OCI-LY3 (cell line): Measurements from ENCODE around the gene KCNJ9.
A peak's percentile ranks its signal among the peaks of the same experiment; 100 is the strongest.

Source experiments
- H2AFZ ChIP-seq: fragments of 200-600, 300-600 bp; shearing (Covaris generic); 2 replicates; pipeline ENCODE4 v1.6.0; 2014; ENCODE audit warnings: antibody characterized with exemption, low read depth, low read length
- H3K27ac ChIP-seq: fragments of 200-600, 300-600 bp; sonication (generic); 2 replicates; pipeline ENCODE4 v1.5.1; 2014; ENCODE audit warnings: mild to moderate bottlenecking, low read length, moderate library complexity, mixed read lengths
- H3K27me3 ChIP-seq: fragments of 200-600, 300-600 bp; sonication (generic); 2 replicates; pipeline ENCODE4 v1.6.1; 2014; ENCODE audit warnings: low read depth, low read length, mixed read lengths
- H3K36me3 ChIP-seq: fragments of 200-600, 300-600 bp; sonication (generic); replicated peaks from 2 replicates; pipeline ENCODE3; 2014; ENCODE audit warnings: low read depth, low read length, mixed read lengths
- H3K4me1 ChIP-seq: fragments of 300-600, 200-600 bp; sonication (generic); 2 replicates; pipeline ENCODE4 v1.6.1; 2014; ENCODE audit warnings: low read length, mixed read lengths
- H3K4me2 ChIP-seq: fragments of 200-600, 300-600 bp; sonication (generic); 2 replicates; pipeline ENCODE4 v1.6.1; 2014; ENCODE audit warnings: low read length, mixed read lengths
- H3K4me3 ChIP-seq: fragments of 300-600, 200-600 bp; sonication (generic); 2 replicates; pipeline ENCODE4 v1.5.1; 2014; ENCODE audit warnings: antibody characterized with exemption, mild to moderate bottlenecking, low read length, moderate library complexity
- H3K79me2 ChIP-seq: fragments of 300-600, 200-600 bp; shearing (Covaris generic); 2 replicates; pipeline ENCODE4 v1.6.1; 2014; ENCODE audit warnings: mild to moderate bottlenecking, low read length, mixed read lengths
- H3K9ac ChIP-seq: fragments of 300-600, 200-600 bp; shearing (Covaris generic); 2 replicates; pipeline ENCODE4 v1.6.0; 2014; ENCODE audit warnings: mild to moderate bottlenecking, low read length, moderate library complexity
- H3K9me3 ChIP-seq: fragments of 200-600, 300-600 bp; shearing (Covaris generic); 2 replicates; pipeline ENCODE4 v1.6.1; 2014; ENCODE audit warnings: low read length, mixed read lengths; ENCODE audit not compliant: insufficient read depth
- H4K20me1 ChIP-seq: fragments of 200-600, 300-600 bp; sonication (generic); 2 replicates; pipeline ENCODE4 v1.6.1; 2016; ENCODE audit warnings: low read length, mixed read lengths; ENCODE audit not compliant: insufficient read depth
- EZH2phosphoT487 ChIP-seq: fragments of 200-600 bp; shearing (Covaris generic); IDR thresholded peaks from 2 replicates; pipeline ENCODE4 v1.6.1; 2018; ENCODE audit warnings: antibody characterized with exemption, mixed run types, low read depth
- TF ChIP-seq, protein P1 (sequence below): fragments of 200-600, 300-600 bp; sonication (generic); IDR thresholded peaks from 2 replicates; pipeline ENCODE4 v1.5.1; 2014; ENCODE audit warnings: antibody characterized with exemption, low read length, low read depth

Gene KCNJ9

DNA sequence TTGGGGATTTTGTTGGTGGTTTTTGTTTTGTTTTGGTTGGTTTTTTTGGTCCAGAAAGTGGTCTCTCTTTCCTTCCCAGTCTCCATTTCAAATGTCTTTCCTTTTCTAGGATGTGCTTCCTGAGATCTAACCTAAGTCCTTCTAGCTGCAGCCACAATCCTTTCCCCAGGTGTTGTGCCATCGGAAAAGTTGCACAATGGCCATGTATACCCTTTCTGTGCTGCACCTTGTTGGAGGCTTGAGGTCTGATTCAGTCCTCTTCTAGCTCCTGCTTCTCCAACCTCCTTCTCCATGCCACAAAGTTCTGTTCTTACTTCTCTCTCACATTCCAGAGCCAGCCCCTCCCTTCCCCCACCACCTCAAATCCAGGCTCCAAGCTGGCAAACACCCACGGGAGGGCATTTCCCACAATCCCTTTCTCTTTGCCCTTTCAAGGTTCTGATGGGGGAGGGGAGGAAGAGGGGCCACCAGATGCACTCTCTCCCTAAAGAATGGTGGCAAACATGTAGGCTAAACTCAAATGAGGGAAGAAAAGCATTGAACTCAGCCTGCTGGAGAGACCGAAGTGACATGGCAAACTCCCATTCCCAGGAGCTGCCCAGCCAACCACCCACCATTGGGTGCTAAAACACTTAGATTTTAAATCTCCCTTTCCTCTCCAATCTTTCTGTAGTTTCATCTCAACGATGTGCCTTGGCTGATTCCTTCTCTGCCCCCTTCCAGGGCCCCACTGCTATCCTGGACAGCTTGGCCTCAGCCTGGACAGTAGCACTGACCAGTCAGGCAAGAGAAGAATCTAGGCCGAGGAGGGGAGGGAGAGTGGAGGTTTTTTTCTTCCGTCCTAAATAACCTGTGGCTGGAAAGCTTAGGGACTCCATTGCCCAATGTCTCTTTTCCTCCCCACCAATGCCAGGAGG, 14.3 kb upstream of the KCNJ9 start:
- Histone ChIP-seq H3K4me3 (no peak overlapping the region), H2AFZ (no peak overlapping the region), H3K36me3 (no peaks in the 10 kb centered on the region), H4K20me1 (no peaks in the 10 kb centered on the region), H3K27ac (no peak overlapping the region), H3K4me2 (no peak overlapping the region), H3K9ac (no peak overlapping the region), H3K27me3 (peaks cover 49% of the 10 kb centered on the region), H3K9me3 (no peaks in the 10 kb centered on the region), H3K79me2 (no peaks in the 10 kb centered on the region), H3K4me1 (peaks cover 8% of the 10 kb centered on the region)
- TF ChIP-seq, protein P1, sequence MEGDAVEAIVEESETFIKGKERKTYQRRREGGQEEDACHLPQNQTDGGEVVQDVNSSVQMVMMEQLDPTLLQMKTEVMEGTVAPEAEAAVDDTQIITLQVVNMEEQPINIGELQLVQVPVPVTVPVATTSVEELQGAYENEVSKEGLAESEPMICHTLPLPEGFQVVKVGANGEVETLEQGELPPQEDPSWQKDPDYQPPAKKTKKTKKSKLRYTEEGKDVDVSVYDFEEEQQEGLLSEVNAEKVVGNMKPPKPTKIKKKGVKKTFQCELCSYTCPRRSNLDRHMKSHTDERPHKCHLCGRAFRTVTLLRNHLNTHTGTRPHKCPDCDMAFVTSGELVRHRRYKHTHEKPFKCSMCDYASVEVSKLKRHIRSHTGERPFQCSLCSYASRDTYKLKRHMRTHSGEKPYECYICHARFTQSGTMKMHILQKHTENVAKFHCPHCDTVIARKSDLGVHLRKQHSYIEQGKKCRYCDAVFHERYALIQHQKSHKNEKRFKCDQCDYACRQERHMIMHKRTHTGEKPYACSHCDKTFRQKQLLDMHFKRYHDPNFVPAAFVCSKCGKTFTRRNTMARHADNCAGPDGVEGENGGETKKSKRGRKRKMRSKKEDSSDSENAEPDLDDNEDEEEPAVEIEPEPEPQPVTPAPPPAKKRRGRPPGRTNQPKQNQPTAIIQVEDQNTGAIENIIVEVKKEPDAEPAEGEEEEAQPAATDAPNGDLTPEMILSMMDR, result no peak
- TF ChIP-seq EZH2phosphoT487, result no peak

DNA sequence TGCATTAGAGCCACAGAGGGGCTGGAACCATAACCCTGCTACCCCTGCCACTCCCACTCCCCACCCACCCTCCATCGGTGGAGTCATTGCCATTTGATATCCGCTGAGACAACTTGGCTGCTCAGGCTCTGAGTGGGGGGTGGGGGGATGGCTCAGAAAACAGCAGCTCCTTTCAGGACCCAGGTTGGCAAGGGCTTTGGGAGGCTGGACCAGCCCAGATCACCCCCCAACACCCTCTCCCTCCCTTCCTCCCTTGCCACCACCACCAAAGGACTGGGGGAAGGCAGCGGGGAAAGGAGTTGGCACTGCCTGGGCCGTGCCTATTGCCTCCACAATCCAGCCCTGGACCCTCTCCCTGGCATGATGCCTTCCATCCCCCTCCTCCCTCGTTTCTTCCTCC, 13.1 kb upstream of the KCNJ9 start:
- TF ChIP-seq EZH2phosphoT487, result no peak
- TF ChIP-seq, protein P1, result no peak

DNA sequence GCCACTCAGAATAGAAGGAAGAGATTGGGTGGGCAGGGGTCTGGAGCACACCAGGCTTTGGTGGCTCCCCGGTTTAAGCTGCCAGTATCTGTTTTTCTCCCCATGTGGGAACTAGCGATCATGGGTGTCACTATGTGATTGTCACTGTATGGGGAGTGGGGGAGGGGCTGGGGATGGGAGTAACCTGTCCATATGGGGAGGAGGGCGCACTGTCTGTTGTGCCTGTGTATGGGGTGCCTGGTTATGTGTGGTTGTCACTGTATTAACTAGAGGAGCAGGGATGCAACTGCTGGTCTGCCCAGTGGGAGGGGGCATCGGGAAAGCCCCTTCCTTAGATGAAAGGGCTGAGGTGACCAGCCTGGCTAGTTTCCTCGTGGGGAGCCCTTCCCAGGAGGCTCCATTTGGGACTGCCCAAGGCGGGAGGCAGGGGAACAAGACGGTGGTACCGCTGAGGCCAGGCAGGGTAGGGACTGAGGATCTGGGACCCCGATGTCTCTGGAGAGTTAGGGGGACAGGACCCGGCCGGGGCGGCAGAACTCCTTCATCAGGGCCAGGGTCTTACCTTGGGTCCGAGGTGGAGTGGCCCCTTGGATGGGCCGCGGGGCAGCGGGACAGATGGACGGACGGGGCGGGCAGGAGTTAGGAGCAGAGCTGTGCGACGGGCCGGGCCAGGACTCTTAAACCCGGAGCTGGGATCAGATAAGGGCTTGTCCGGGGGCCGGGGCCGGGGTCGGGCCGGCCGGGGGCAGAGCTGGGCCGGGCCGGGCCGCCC, 11.7 kb upstream of the KCNJ9 start, which contains the start of gene KCNJ10:
KCNJ10 (minus strand) TSS at position 701 of the 772 bp plus-strand sequence. CDS start 27,628 bp downstream, outside the sequence.
- Histone ChIP-seq H3K27ac (no peak within 1 kb of the TSS), H3K9ac (peak within 1 kb of the TSS; percentile 24; the same call in 1 of the 2 replicates), H3K27me3 (peaks cover 43% of the 10 kb centered on the region), H3K4me2 (peak within 1 kb of the TSS; percentile 92), H3K4me1 (peaks cover 8% of the 10 kb centered on the region), H3K79me2 (no peaks in the 10 kb centered on the region), H2AFZ (peak within 1 kb of the TSS; percentile 79), H3K9me3 (no peaks in the 10 kb centered on the region), H3K4me3 (peak within 1 kb of the TSS; percentile 84), H4K20me1 (no peaks in the 10 kb centered on the region), H3K36me3 (no peaks in the 10 kb centered on the region)
- TF ChIP-seq, protein P1, result no peak
- TF ChIP-seq EZH2phosphoT487, result no peak

More for the DNA sequence above, 13.1 kb upstream of the KCNJ9 start:
- Histone ChIP-seq H3K9me3 (no peaks in the 10 kb centered on the region), H4K20me1 (no peaks in the 10 kb centered on the region), H3K27ac (no peak overlapping the region), H3K9ac (no peak overlapping the region), H3K36me3 (no peaks in the 10 kb centered on the region), H3K79me2 (no peaks in the 10 kb centered on the region), H3K4me3 (no peak overlapping the region), H2AFZ (no peak overlapping the region), H3K4me1 (peaks cover 8% of the 10 kb centered on the region), H3K4me2 (no peak overlapping the region), H3K27me3 (peaks cover 46% of the 10 kb centered on the region)
